CD4-positive, alpha-beta T cell (primary cell): Measurements from ENCODE around the gene PKD1. TPM values are rescaled to one million over a fixed set of nuclear protein-coding genes. Genes with fewer than 3 reads are reported as not detected.
A peak's percentile ranks its signal among the peaks of the same experiment; 100 is the strongest.

Experiments used
- ATAC-seq: fragments of 200-7000 bp; cut with Tn5 transposase; one replicate; pipeline ENCODE4 v1.10.0; 2022; ENCODE audit warnings: mild to moderate bottlenecking; ENCODE audit not compliant: poor library complexity
- CTCF ChIA-PET: fragments of 350-600 bp; sonication (Branson Sonifier 250); formaldehyde crosslinking; loops from one replicate; lab custom pipeline; 2021; ENCODE audit warnings: antibody characterized with exemption, inconsistent platforms; lab: Charles Lee
- POLR2A ChIA-PET: fragments of 350-600 bp; sonication (Branson Sonifier 250); formaldehyde crosslinking; loops from one replicate; lab custom pipeline; 2021; ENCODE audit warnings: antibody characterized with exemption, inconsistent platforms; lab: Charles Lee
- DNase-seq, 14 experiments: peaks; one replicate each; pipeline ENCODE4 v3.0.0-alpha.2; 2013 to 2020; ENCODE audit warnings: mixed read lengths in 2 of 14
- H3K27ac ChIP-seq, 2 donors: one replicate each; pipeline versions ENCODE4 v1.5.1 to v1.7.0; 2013; ENCODE audit warnings: low read length in 2 of 2, low read depth in 1 of 2, mild to moderate bottlenecking in 1 of 2
- H3K27me3 ChIP-seq, 2 experiments: 1 replicate in 1 of 2; 2 replicates in 1 of 2; pipeline versions ENCODE4 v1.6.1 to v1.7.0; 2013; ENCODE audit warnings: low read length in 2 of 2, control low read depth in 1 of 2, mild to moderate bottlenecking in 1 of 2, moderate library complexity in 1 of 2; ENCODE audit not compliant: insufficient read depth in 2 of 2, control insufficient read depth in 1 of 2
- H3K36me3 ChIP-seq: one replicate; pipeline ENCODE4 v1.6.1; 2013; ENCODE audit warnings: low read length, control low read depth; ENCODE audit not compliant: insufficient read depth
- H3K4me1 ChIP-seq: one replicate; pipeline ENCODE4 v1.6.1; 2013; ENCODE audit warnings: low read length, control low read depth; ENCODE audit not compliant: insufficient read depth
- H3K4me3 ChIP-seq: one replicate; pipeline ENCODE4 v1.5.1; 2013; ENCODE audit warnings: mild to moderate bottlenecking, low read length, moderate library complexity
- H3K9me3 ChIP-seq, 2 experiments: 1 replicate in 1 of 2; 2 replicates in 1 of 2; pipeline versions ENCODE4 v1.6.1 to v1.7.0; 2013; ENCODE audit warnings: low read length in 2 of 2, mild to moderate bottlenecking in 2 of 2, control low read depth in 1 of 2, moderate library complexity in 1 of 2; ENCODE audit not compliant: control insufficient read depth in 1 of 2, insufficient read depth in 1 of 2
- H3K27ac Mint-ChIP-seq: one replicate; pipeline ENCODE4 v1.8.0; 2020; ENCODE audit warnings: mixed read lengths
- H3K27me3 Mint-ChIP-seq: one replicate; pipeline ENCODE4 v1.8.0; 2021; ENCODE audit warnings: mixed read lengths
- H3K36me3 Mint-ChIP-seq: one replicate; pipeline ENCODE4 v1.8.0; 2021; ENCODE audit warnings: low read depth, mixed read lengths
- H3K4me1 Mint-ChIP-seq: one replicate; pipeline ENCODE4 v1.8.0; 2021; ENCODE audit warnings: low read depth, mixed read lengths
- H3K4me3 Mint-ChIP-seq: one replicate; pipeline ENCODE4 v1.8.0; 2020; ENCODE audit warnings: mild to moderate bottlenecking, mixed read lengths
- H3K9me3 Mint-ChIP-seq: one replicate; pipeline ENCODE4 v1.8.0; 2020; ENCODE audit warnings: mixed read lengths
- CTCF ChIP-seq: fragments of 200-600 bp; IDR thresholded peaks from one replicate; pipeline ENCODE4 v1.8.0; 2022; ENCODE audit warnings: antibody characterized with exemption, mild to moderate bottlenecking
- intact Hi-C, 2 experiments: fragments of 100-400 bp; cut with DNase I in 1 of 2; cut with micrococcal nuclease in 1 of 2; formaldehyde crosslinking; loops; one replicate each; pipeline versions ENCODE4 v1.15.1 to v1.9.0; 2023 to 2025; cut with DNase I, micrococcal nuclease
- total RNA-seq, 174 experiments: library from RNA in 2 of 174; stranded (reverse) in 2 of 174; gene quantifications; one replicate each; pipeline ENCODE4 v1.2.3 and lab custom pipeline; 2021 to 2026

The PKD1 gene
- total RNA-seq, 2 experiments from 2014 or later: 80.3 to 85.6 TPM

DNA sequence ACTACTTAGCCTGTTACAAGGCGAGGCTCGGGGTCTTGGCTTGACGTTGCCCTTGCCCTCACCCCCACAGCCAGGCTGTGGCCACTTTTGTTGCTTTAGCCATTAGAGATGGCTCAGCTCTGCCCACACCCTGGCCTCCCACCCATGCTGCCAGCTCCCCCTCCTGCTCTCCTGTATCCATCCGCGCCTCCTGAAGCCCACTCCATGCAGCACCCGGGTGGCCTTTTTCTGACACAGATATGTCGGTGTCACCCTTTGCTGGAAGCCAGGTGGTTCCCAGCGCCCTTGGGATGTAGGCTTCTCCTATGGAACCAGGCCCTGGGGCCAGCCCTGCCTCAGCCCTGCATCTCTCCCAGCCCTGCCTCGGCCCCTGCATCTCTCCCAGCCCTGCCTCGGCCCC is 78.3 kb downstream of the PKD1 start:
- no peak for DNase-seq
- H3K4me3 Mint-ChIP-seq: no peak overlapping the region
- CTCF ChIA-PET: interaction anchor here (1.6 kb wide), 1 partner anchor 10 kb away, joined by 4 read pairs; the partner anchor contains the start of genes NTHL1 and TSC2

DNA sequence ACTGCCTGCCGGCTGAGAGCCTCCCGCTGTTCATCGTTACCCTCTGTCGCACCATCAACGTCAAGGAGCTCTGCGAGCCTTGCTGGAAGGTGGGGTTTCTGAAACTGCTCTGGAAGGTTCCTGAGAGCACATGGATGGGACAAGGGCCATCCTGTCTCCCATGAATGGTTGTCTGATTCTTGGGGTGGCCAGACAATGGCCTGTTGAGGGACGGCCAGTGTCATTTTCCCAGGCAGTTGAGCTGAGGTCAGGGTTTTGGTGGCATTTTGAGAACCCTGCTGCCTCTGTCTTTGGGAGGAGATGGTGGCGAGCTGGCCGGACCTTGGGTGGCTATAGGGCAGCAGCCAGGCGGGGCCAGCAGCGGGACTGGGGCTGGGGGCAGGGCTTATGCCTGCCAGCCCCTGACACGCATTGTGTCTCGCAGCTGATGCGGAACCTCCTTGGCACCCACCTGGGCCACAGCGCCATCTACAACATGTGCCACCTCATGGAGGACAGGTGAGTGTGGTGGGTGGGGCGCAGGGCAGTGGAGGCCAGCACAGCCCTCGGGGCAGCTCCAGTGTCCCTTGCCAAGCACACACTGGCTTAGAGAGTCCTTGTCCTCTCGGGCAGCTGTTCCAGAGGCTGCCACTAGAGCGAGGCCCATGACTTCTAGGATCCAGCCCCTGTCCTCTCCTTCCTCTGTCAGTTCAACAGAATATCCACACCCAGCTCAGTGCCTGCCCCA is 78.9 kb downstream of the PKD1 start:
- DNase-seq (no peak), ATAC-seq (no peak)
- Histone ChIP-seq H3K27ac (no peak overlapping the region), H3K4me3 (no peak overlapping the region), H3K9me3 (no peaks in the 10 kb centered on the region), H3K27me3 (no peaks in the 10 kb centered on the region), H3K36me3 (peaks cover 77% of the 10 kb centered on the region), H3K4me1 (no peaks in the 10 kb centered on the region)
- peaks cover 40% of the 10 kb centered on the region for H3K36me3 Mint-ChIP-seq
- POLR2A ChIA-PET: interaction anchor here (0.9 kb wide), 1 partner anchor 84 kb away, joined by 3 read pairs; no protein-coding TSS in a partner anchor
- intact Hi-C loops: no loop called here
- no peak for TF ChIP-seq CTCF
- no peak overlapping the region for H3K27ac Mint-ChIP-seq
- CTCF ChIA-PET: interaction anchor here (1.6 to 2.0 kb wide), 2 partner anchors 9 to 84 kb away, joined by 4 to 5 read pairs; partner anchors contain the start of genes NTHL1 and TSC2
- no peaks in the 10 kb centered on the region for H3K27me3 Mint-ChIP-seq
- no peaks in the 10 kb centered on the region for H3K4me1 Mint-ChIP-seq
- H3K9me3 Mint-ChIP-seq: no peaks in the 10 kb centered on the region
- no peak overlapping the region for H3K4me3 Mint-ChIP-seq

More for the DNA sequence above, 78.3 kb downstream of the PKD1 start:
- no peak for ATAC-seq
- intact Hi-C loops: no loop called here
- Mint-ChIP-seq H3K27ac (no peak overlapping the region), H3K9me3 (no peaks in the 10 kb centered on the region), H3K4me1 (no peaks in the 10 kb centered on the region), H3K27me3 (no peaks in the 10 kb centered on the region), H3K36me3 (peaks cover 36% of the 10 kb centered on the region)
- no peak overlapping the region for H3K27ac ChIP-seq
- H3K4me3 ChIP-seq: no peak overlapping the region
- peaks cover 76% of the 10 kb centered on the region for H3K36me3 ChIP-seq
- H3K9me3 ChIP-seq: no peaks in the 10 kb centered on the region
- POLR2A ChIA-PET: interaction anchor here (0.9 kb wide), 1 partner anchor 83 kb away, joined by 3 read pairs; no protein-coding TSS in a partner anchor
- TF ChIP-seq CTCF: no peak
- no peaks in the 10 kb centered on the region for H3K4me1 ChIP-seq
- no peaks in the 10 kb centered on the region for H3K27me3 ChIP-seq

DNA sequence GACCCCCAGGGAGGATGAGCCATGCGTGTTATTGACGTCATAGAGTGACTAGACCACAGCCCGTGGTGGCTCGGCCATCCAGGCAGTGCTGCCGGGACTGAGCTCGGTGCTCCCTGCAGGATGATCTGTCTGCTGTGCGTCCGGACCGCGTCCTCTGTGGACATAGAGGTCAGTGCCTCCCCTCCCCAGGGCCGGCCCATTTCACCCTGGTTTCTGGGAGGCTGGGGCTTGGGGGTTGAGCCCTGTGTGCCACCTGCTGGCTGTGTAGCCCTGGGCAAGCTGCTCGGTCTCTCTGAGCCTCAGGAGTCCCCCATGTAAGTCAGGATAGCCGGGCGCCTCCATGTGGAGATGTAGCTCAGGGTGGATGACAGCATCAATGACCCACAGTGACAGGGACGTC is 79.6 kb downstream of the PKD1 start:
- ChIA-PET CTCF (interaction anchor here (1.6 to 2.0 kb wide), 2 partner anchors 8 to 85 kb away, joined by 4 to 5 read pairs; partner anchors contain the start of genes NTHL1 and TSC2), POLR2A (no interaction called here)
- Histone ChIP-seq H3K9me3 (no peaks in the 10 kb centered on the region), H3K4me3 (no peak overlapping the region), H3K4me1 (no peaks in the 10 kb centered on the region), H3K27ac (no peak overlapping the region), H3K27me3 (no peaks in the 10 kb centered on the region), H3K36me3 (peaks cover 76% of the 10 kb centered on the region)
- Mint-ChIP-seq H3K36me3 (peaks cover 40% of the 10 kb centered on the region), H3K9me3 (no peaks in the 10 kb centered on the region), H3K4me3 (no peak overlapping the region), H3K4me1 (no peaks in the 10 kb centered on the region), H3K27me3 (no peaks in the 10 kb centered on the region), H3K27ac (no peak overlapping the region)
- DNase-seq (peak in 1 of 14 experiments; percentile 11), ATAC-seq (no peak)
- intact Hi-C loops: no loop called here
- no peak for TF ChIP-seq CTCF
